ENCODE results near the gene PPP2R2C.

- TF ChIP-seq CTCF (conservative IDR thresholded peaks at IDR 0.05; ENCODE audit: low read depth, low read length) (no peak), EZH2 (IDR thresholded peaks at IDR 0.05; ENCODE audit: borderline replicate concordance, low read depth, low read length, poor library complexity, severe bottlenecking) (no peak)
These were observed 25.4 kb upstream of the PPP2R2C start for GRCh38 chr4:6497796-6498195.
